Right renal pelvis (tissue), 4 donors: ENCODE data around the gene KCND3. TPM values are rescaled to one million over a fixed set of nuclear protein-coding genes. Genes with fewer than 3 reads are reported as not detected.
A peak's percentile ranks its signal among the peaks of the same experiment; 100 is the strongest.

Experiments used
- DNase-seq, 4 donors: peaks; one replicate each; pipeline ENCODE4 v3.0.0-alpha.2; 2013; ENCODE audit warnings: low read depth in 4 of 4, low spot score in 3 of 4, missing footprints in 1 of 4
- polyA plus RNA-seq, 4 donors: library from polyadenylated mRNA; unstranded; fragments of 120-200 nt; gene quantifications; one replicate each; pipeline ENCODE4 v1.2.1, GENCODE V29; 2013; ENCODE audit not compliant: insufficient read length in 4 of 4

The KCND3 gene
- polyA plus RNA-seq, 4 donors, result 0.93 to 1.6 (median 1.3) TPM

DNA sequence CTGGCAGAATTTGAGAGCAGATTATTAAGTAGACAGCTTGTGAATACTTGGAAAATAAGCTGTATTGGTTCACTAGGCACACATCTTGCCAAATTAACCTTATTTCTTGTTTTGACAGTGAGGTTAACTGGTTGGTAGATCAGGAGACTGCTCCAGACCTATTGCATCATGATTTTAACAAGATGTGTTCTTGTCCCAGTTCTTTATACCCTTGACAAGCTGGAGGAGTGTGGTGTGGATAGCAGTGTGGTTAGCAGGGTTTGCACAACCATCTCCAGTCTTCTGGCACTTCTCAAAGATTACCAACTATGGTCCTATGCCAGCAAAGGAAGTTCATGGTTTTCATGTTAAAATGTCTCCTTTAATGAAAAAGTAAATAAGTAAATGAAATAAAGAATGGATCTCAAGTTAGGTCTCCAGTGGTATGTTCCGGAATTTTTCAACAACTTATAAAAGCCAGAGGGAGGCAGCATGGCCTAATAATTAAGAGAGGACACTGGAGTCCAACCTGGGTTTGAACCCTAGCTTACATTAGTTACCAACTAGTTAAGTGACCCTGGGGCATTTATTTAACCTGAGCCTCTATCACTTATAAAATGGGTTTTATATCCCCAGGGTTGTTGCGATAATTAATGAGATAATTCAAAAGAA, 199.7 kb downstream of the KCND3 start:
- DNase-seq, result no peak

GRCh38 chr1:111789142-111789541, 200.3 kb downstream of the KCND3 start:
- no peak for DNase-seq

DNA sequence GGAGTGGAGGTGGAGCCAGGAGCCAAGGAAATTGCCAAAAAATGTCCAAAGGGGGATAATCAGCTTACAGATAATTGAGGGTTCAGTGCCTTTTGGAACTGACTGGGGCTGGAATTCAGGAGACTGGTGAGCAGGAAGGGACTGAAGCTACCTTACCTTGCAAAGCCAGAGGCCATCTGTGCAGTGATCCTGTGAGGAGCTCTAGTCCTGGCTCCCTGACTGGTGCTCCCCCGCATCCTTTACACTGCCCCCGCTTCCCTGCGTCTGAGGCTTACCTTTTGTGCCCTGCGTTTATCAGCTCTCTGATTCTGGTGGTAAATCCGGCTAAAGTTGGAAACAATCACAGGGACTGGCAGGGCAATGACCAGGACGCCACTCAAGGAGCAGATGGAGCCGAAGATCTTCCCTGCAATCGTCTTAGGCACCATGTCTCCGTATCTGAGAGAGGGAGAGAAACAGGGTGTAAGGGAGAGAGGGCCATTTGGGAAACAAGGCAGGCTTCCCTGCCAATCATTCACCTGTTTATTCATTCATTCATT, 202.7 kb downstream of the KCND3 start:
- no peak for DNase-seq

- no peak for DNase-seq
Observed at GRCh38 chr1:111784273-111784901, 205.1 kb downstream of the KCND3 start.

- DNase-seq, result no peak
Observed at GRCh38 chr1:111779546-111779945, 209.9 kb downstream of the KCND3 start.

DNA sequence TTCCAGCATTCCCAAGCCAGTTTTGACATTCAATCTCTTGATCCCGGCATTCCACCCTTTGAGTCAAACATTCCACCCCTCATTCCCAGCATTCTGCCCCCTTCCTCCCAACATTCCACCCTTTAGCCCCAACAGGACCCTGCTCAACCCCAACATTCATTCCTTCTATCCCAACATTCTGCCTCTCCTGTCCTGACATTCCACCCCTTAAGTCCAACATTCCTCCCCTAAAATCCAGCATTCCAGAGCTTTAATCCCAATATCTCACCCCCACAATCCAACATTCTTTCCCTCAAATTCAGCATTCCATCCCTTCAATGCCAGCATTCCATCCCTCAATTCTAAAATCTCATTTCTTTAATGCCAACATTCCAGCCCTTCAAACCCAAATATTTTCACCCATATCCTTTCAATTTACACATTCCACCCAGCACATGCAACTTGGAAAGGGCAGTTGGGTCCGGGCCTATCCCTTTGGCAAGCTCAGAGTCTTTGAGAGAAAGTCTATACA, 210.9 kb downstream of the KCND3 start:
- DNase-seq, result no peak

DNA sequence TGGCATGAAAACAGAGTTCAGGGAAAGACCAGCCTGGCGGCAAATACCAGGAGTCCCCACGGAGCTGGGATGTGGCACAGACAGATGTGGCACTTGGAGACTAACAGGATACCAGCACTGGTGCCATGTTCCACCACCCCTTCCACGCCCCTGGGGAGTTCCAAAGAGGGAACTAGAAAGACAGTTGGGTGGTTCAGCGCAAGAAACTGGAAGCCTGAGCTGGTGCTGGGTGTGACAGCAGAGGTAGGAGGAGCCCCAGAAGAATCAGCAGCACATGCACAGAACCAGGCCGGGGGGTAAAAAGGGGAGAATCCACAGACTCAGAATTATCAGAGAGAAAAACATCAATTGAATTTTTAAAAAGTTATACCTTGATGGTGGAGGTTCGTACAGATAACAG, 211.4 kb downstream of the KCND3 start:
- no peak for DNase-seq

DNA sequence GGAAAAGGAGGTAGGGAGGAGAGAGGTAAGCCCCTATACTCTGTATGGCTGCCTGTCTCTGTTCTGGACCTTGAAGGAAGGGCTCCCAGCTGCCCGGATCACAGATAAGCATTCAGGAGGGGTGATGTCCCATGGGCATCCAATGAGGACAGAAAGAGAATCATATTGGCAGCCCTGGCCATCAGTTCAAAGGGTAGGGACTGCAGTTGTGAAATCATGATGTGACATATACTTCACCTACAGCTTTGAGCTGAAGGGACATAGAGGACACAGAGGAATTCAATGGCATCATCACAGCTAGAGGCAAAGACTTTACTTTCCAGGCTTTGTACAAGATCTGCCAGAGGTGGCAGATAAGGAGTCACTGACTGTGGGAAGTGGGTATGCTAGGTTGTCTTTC, 212.2 kb downstream of the KCND3 start:
- DNase-seq, result no peak

DNA sequence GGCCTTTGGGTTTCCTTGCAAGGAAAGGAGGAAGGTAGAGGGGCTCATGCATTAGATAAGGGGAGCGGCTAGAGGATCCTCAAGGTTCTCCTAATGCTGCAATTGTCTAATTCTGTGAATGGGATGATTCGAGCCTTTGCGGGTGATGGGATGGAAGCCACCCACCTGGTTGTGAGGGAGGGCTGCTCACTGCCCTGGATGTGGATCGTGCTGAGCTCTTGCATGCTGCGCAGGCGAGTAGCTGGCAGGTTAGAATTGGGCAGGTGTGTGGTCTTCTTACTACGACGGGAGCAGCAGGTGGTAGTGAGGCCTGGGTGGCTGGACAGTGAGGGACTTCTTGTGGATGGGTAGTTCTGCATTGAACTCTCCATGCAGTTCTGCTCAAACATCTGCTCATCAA, 212.6 kb downstream of the KCND3 start:
- DNase-seq, result no peak

DNA sequence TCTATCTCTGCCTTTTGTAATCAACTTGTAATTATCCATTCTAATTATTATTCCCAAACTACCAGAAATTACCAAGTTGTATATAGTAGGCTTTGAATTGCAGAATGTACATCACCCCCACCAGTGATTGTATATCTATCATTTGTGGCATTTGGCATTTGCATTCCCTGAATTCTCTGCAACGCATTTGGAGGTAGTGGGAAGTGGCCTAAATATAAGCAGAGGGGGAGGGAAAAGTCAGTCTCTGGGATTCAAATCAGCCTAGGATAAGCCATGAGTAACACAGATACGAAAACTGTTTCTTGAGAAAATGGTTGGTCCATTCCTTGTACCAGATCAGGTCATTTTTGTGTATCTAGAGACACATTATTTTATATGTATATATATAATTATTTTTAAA, 213.1 kb downstream of the KCND3 start:
- DNase-seq, result no peak

- DNase-seq, result no peak
Observed at GRCh38 chr1:111775966-111776365, 213.5 kb downstream of the KCND3 start.

DNA sequence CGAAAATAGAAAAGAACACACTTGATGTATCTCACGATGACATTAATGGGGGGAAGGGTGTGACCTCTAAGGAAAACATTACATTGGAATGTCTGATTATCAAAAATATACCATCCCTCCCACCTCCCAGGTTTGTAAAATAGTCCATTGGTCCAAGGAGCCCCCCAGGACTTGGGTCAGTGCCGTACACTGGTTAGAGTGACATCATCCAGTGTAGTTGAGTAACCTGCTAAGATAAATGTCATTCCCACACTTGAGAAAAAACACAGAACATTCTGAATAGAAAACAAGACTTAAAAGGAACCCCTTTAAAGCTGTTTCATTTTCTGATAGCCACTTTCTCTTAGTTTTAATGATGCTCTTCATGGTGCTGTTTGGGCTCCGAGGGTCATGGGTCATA, 218.6 kb downstream of the KCND3 start:
- no peak for DNase-seq

GRCh38 chr1:111769517-111770146, 219.8 kb downstream of the KCND3 start:
- DNase-seq, result peak in 3 of 4 donors; percentile 22 to 53 (median 52)

DNA sequence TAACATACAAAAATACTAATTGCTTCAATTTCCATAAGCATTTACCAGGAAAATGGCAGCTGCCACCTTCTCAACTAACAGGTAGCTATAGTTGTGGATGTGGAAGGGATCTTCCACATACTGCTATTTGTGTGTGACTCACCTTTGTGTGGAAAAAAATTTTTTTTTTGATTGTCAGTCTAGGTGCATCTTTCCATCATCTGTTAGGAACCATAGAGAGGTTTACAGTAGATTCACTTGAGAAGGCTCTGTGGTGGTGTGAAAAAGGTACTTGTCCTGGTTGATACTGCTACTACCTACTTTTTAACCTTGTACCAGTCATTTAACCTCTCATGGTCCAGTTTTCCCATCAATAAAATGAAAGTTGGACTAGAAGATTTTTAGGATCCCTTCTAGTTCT, 220.8 kb downstream of the KCND3 start:
- DNase-seq, result no peak

GRCh38 chr1:111768023-111768422, 221.4 kb downstream of the KCND3 start:
- no peak for DNase-seq

DNA sequence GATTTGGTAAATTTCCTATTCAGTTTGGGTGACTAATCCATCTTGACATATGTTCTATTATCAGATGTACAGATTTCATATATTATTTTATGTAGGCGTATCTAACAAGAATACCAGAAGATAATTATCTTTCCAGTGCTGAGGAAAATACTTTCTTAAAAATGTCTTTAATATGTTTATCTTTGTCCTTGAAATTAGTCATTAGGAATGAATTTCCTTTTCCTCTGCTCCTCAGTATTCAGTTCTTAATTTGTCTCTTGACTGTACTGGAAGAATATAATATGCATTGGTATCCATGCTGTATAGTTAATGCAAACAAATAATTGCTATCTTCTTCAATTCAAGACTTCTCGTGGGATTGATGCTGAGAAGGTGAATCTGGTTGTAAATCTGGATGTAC, 227.1 kb downstream of the KCND3 start:
- DNase-seq, result no peak

- no peak for DNase-seq
Observed at GRCh38 chr1:111761717-111762116, 227.8 kb downstream of the KCND3 start.

DNA sequence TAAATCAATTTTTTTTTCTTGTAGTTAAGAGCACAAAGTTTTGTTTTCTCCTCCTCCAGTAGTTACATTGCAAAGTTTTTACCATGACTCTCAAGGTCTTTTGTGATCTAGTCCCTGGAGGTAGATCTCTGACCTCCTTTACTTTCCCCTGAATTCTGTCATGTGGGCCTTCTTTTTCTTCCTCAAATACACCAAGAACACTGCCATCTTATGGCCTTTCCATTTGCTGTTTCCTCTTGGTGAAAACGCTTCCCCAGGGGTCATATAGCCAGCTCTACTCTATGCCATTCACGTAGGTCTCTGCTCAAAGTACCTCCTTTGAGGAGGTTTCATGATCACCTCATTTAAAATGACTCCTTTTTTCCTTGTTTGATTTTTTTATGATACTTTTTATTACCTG, 231.1 kb downstream of the KCND3 start:
- DNase-seq, result no peak

- DNase-seq, result no peak
Observed at GRCh38 chr1:111756124-111756513, 233.3 kb downstream of the KCND3 start.

GRCh38 chr1:111755331-111756123, 233.9 kb downstream of the KCND3 start, which contains the start of gene DDX20:
Gene DDX20, plus strand, starts transcription at chr1:111755901. Its CDS starts 24 bp downstream, at chr1:111755925.
- DNase-seq, result peak; percentile 90 to 96 (median 96)

DNA sequence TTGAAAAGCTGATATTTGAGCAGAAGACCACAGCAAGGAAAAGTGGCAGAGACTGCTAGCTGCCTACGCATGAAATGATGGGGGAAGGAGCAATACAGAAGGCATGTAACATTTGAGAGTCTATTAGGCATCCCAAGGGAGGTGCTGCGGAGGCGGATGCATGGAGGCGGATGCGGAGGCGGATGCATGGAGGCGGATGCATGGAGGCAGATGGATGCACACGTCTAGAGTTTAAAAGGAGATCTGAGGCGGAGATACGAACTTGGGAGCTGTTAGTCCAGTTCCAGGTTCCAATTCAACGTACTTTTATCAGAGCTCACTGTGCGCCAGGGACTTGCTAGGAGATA, 234.5 kb downstream of the KCND3 start:
- DNase-seq, result peak in 1 of 4 donors; percentile 50
